Ammon's horn (tissue), 1 donor: ENCODE results near the gene LGALS9B.
"Not testable (repeated sequence)": the region's sequence is repeated elsewhere in the genome, so short reads cannot be mapped to it uniquely, and the experiment has no call there.

Source experiments
- DNase-seq: peaks from one replicate; pipeline ENCODE4 v3.0.0-alpha.2; 2016; ENCODE audit warnings: low spot score

The LGALS9B gene

DNA sequence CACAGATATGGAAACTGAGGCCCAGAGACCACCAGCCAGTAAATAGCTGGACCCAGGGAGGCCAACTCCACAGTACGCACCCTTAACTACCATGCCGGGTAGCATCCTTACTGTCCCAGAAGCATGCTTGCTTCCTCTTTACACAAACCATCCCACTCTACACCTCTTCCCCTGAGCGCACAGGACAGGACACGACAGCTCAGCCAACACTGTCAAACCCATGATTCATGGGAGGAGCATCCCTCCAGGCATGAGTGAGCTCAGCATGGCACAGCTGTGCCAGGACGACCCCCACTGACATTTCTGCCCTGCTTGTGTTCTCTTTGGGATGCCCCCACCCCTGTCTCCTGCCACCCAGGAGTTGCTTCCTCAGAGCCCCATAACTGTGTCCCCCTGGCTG is 340 bp downstream of the LGALS9B start:
- not testable (repeated sequence) for DNase-seq

GRCh38 chr17:20466553-20466952 is 786 bp downstream of the LGALS9B start:
- not testable (repeated sequence) for DNase-seq

- DNase-seq, result not testable (repeated sequence)
These were observed 1.8 kb downstream of the LGALS9B start for GRCh38 chr17:20465535-20465934.

GRCh38 chr17:20464854-20465414 is 2.4 kb downstream of the LGALS9B start:
- not testable (repeated sequence) for DNase-seq

DNA sequence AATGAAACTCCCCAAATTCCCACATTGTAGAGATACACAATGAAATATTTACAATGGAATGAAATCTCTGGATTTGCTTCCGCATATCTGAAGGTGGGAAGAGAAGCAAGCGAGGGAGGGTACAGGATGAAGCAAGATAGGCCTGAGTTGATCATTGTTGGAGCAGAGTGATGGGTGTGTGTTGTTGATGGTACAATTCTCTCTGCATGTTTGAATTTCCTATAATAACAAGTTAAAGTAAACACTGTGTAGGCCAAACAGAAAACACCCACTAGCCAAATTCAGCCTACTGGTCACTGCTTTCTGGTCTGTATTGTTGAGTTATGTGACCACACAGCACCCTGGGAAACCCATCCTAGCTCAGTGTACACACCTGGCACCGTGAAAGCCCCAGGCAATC is 5.2 kb downstream of the LGALS9B start:
- not testable (repeated sequence) for DNase-seq

DNA sequence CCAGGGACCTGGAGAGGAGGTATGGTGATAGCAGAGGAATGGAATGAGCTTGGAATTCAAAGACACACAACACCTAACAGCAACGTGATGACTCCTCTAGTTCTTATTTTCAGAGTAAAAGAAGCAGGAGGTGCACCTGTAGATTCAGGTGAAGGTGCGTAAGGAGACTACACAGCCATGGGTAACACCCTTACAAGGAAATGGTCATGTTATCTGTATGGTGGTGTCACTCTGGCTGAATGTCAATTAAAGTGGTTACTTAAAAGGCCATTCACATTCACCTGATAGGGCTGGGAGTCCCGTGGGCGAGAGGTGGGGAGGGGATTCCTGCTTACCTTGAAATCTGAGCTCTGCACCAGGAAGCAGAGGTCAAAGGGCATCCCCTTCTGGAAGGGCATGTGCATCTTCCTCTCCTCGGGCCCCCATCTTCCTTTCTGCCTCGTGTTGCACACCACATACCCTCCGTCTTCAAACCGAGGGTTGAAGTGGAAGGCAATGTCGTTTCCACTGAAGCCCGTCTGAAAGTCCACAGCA is 9.4 kb downstream of the LGALS9B start:
- DNase-seq, result not testable (repeated sequence)

- DNase-seq, result not testable (repeated sequence)
These were observed 12.2 kb downstream of the LGALS9B start for GRCh38 chr17:20455106-20455505.

- not testable (repeated sequence) for DNase-seq
These were observed 13.4 kb downstream of the LGALS9B start for GRCh38 chr17:20453820-20454434.

- DNase-seq, result not testable (repeated sequence)
These were observed 16.5 kb downstream of the LGALS9B start for GRCh38 chr17:20450852-20451251.

DNA sequence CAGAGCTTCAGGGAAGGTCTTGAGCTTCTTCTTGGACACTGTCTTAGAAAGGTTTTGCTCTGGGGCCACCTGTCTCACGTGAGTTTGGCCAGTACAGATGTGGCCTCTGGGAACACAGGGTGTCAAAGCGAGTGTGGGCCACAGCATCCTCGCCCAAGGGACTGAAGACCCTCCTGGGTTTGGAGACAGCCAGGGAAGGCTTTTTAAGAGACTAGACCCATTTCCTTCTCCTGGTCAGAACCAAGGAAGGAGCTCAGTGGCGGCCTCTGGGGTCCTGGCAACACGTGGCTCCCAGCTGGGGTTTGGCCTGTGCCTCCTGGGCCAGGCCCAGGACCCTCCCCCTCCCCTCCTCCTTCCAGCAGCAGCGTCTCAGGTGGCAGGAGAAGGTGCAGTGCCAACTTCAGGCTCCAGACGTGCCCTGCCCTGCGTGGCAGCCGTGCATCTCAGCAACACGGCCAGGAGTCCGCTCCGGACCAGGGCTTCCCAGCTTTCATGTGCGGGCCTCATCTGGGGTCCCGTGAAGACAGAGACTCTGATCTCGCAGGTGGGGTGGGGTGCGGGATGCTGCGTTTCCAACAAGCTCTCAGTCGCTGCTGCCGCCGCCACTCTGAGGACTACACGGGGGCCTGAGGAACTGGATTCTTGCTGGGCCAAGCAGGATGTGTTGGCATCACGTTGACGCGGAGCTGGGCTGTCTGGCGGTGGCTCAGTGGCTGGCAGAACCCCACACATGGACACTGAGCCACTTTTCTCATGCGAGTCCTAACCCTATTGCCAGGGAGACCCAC is 19.6 kb downstream of the LGALS9B start:
- DNase-seq, result not testable (repeated sequence)

- DNase-seq, result not testable (repeated sequence)
These were observed 20.4 kb downstream of the LGALS9B start for GRCh38 chr17:20446895-20447294.

- DNase-seq, result not testable (repeated sequence)
These were observed 22.6 kb downstream of the LGALS9B start for GRCh38 chr17:20444581-20445236.

GRCh38 chr17:20444173-20444572 is 23.2 kb downstream of the LGALS9B start:
- not testable (repeated sequence) for DNase-seq

DNA sequence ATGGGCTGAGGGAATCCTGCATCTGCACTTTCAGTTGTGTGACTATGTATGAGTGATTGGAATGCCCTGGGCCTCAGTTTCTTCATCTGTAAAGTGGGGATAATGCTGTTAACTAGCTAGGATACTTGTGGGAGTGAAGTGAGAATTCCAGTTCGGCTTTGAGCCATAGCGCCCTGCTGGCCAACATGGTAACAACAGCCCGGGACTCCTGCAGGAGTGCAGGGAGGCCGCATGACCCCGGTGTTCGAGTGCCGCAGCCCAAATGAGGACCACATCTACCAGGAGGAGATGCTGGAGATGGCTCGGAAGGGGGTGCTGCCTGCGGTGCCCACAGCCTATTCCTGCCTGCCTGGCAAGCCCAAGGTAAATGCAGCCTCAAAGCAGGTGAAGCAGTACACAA is 23.7 kb downstream of the LGALS9B start:
- DNase-seq, result not testable (repeated sequence)

DNA sequence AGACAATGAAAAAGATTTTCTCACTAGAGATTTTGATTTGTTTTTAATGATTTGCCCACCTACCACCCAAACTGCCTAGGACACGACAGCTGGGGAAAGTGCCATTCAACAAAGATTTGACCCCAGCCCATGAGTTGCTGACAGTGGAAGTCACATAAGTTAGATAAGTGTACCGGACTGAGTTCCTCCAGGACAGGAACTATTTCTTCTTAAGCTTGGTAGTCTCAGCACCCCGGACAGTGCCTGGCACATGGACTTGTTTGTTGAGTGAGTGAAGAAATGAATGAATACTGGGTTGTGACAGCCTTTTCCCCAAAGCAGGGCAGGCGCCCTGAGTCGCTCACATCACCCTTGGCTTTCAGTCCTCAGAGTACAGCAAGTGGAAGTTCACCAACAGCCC is 26.7 kb downstream of the LGALS9B start:
- not testable (repeated sequence) for DNase-seq

DNA sequence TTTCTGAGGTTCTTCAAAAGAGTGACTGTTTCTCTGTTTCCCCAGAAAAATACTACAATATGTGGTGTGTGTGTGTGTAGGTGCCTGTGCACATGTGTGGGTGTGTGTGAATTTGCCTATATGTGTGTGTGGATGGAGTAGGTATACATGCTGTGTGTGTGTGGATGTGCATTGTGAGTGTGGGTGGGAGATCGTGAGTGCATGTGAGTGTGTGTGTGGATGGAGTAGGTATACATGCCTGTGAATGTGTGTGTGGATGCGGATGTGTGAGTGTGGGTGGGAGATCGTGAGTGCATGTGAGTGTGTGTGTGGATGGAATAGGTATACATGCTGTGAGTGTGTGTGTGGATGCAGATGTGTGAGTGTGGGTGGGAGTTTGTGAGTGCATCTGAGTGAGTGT is 32.2 kb downstream of the LGALS9B start:
- DNase-seq, result not testable (repeated sequence)

DNA sequence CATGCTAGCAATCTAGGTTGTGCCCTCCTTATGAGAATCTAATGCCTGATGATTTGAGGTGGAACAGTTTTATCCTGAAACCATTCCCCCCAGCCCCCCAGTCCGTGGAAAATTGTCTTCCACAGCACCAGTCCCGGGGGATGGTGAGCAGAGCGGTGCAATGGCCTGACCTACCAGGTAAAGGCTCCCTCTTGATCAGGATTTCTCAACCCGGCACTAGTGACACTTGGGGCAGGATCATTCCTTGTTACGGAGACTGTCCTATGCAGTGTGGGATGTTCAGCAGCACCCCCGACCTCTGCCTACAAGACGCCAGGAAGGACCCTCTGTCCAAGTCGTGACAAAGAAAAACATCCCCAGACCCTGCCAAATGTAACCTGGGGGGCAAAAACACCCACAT is 34.0 kb downstream of the LGALS9B start:
- not testable (repeated sequence) for DNase-seq

DNA sequence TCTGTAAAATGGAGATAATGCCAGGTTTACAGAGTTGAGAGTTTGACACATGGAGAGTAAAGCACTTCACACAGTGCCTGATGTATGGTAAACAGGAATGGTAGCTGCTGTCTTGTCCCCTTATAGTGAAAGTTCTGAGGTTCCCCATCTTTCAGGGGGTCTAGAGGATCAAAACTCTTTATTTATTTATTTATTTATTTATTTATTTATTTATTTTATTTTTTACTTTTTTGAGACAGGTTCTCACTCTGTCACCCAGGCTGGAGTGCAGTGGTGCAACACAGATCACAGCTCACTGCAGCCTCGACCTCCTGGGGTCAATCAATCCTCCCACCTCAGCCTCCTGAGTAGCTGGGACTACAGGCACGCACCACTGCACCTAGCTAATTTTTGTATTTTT is 40.1 kb downstream of the LGALS9B start:
- not testable (repeated sequence) for DNase-seq

- not testable (repeated sequence) for DNase-seq
These were observed 44.5 kb downstream of the LGALS9B start for GRCh38 chr17:20422826-20423225.

DNA sequence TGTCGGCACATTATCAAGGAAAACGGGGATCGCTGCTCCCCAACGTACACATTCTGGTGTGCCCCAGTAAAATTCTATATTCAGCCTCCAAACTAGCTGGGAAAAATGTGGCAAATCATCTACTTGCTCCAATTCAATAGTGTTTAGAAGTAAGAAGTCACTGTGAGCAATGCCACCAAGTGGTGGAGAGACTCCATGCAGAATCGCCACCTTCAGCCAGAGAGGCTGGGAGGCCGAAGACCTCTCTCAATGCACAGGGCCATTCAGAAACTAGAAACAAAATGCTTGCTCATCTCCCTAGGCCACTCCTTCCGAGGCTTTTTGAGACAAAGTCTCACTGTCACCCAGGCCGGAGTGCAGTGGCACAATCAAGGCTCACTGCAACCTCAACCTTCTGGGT is 48.5 kb downstream of the LGALS9B start:
- not testable (repeated sequence) for DNase-seq

DNA sequence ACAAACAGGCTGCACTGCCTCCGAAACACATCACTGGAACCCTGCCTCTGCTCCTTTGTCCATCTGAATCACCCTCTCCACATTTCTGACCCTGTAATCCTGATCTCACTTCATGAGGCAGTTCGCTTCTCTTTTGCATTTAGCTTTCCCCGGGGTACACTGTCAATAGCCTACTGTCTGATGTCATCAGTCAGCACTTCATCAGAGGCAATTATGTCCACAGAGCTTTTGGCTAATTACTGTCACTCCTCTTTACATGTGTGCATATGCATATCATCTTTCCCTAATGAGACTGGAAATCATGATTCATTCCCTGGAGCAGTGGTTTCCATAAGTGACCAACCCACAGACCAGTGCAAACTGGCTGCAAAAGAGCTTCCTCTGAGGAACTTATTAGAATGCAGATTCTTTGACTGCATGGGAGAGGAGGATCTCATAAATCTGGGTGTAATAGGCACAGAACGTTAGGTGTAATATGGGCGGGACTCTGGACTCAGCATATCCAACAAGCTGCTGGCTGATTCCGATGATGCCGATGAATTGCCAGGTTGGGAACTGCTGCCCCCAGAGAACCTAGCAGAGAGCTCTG is 49.8 kb downstream of the LGALS9B start:
- not testable (repeated sequence) for DNase-seq
